Fibroblast of mammary gland (primary cell): ENCODE measurements around the gene ANKRD11.

Experiments used
- DNase-seq: peaks from one replicate; pipeline ENCODE4 v3.0.0-alpha.2; 2010; ENCODE audit warnings: low read depth
- H3K4me3 ChIP-seq: 2 replicates; pipeline ENCODE4 v1.5.1; 2011; ENCODE audit warnings: low read depth, mild to moderate bottlenecking, low read length, moderate library complexity; ENCODE audit not compliant: control insufficient read depth
- TF ChIP-seq, protein P1 (sequence below): conservative IDR thresholded peaks from 2 replicates; pipeline ENCODE4 v1.5.1; 2011; ENCODE audit warnings: low read depth, low read length, inconsistent platforms; ENCODE audit not compliant: control insufficient read depth, insufficient read depth

Gene ANKRD11

GRCh38 chr16:89288966-89289365 is 201.4 kb downstream of the ANKRD11 start:
- DNase-seq = no peak
- TF ChIP-seq, protein P1, sequence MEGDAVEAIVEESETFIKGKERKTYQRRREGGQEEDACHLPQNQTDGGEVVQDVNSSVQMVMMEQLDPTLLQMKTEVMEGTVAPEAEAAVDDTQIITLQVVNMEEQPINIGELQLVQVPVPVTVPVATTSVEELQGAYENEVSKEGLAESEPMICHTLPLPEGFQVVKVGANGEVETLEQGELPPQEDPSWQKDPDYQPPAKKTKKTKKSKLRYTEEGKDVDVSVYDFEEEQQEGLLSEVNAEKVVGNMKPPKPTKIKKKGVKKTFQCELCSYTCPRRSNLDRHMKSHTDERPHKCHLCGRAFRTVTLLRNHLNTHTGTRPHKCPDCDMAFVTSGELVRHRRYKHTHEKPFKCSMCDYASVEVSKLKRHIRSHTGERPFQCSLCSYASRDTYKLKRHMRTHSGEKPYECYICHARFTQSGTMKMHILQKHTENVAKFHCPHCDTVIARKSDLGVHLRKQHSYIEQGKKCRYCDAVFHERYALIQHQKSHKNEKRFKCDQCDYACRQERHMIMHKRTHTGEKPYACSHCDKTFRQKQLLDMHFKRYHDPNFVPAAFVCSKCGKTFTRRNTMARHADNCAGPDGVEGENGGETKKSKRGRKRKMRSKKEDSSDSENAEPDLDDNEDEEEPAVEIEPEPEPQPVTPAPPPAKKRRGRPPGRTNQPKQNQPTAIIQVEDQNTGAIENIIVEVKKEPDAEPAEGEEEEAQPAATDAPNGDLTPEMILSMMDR = no peak
- H3K4me3 ChIP-seq = no peak overlapping the region

DNA sequence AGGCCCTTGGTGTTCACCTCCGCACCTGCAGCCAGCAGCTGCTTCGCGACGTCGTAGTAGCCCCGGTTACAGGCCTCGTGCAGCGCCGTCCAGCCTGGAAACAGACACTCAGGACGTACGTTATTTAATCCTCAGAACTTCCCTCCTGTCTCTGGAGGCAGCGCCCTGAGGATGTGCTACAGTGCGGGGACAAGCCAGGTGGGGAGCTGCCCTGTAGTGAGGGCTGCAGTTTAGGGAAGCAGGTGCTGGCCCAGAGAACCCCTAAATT is 201.8 kb downstream of the ANKRD11 start:
- TF ChIP-seq, protein P1 = no peak
- no peak for DNase-seq
- H3K4me3 ChIP-seq = no peak overlapping the region

DNA sequence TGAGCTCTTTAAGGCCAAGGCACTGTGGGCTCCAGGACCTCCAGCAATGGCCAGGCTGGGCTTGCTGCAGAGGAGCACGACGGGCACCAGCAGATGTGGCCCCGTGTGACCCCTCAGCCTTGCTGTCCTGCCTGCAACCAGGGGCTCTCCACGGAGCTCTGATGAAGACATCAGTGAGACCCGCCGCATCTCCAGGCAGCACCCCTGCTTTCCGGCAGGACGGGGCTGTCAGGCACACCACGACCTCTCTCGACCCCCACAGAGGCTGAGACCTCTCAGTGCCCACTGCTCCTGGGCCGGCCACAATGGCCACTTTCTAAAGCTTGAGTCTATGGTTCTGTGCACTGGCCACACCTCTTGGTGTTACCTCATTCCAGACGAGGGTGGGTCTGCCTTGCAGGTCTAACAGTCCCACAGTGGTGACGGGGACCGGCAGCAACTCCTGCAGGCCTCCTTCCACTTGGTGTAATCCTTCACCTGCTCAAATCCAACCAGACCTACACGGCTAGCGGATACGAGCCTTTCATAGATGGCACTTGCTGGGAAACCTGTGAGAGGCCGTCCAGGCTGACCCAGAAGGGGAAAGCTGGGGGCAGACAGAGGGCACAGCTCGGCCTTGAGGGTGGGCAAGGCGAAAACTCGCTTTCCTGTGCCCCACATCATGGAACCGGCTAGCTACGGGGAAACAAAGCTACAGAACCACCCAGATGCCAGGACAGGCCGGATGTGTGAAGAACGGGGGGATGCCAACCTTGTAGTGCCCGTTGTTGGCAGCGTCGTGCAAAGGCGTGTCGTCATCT is 202.4 kb downstream of the ANKRD11 start:
- TF ChIP-seq, protein P1 = no peak
- no peak for DNase-seq
- no peak overlapping the region for H3K4me3 ChIP-seq

- TF ChIP-seq, protein P1 = no peak
- DNase-seq = no peak
- no peak overlapping the region for H3K4me3 ChIP-seq
These were observed 204.3 kb downstream of the ANKRD11 start for GRCh38 chr16:89286096-89286495.

- H3K4me3 ChIP-seq = no peak overlapping the region
- no peak for DNase-seq
- TF ChIP-seq, protein P1 = no peak
These were observed 205.0 kb downstream of the ANKRD11 start for GRCh38 chr16:89285381-89285780.

DNA sequence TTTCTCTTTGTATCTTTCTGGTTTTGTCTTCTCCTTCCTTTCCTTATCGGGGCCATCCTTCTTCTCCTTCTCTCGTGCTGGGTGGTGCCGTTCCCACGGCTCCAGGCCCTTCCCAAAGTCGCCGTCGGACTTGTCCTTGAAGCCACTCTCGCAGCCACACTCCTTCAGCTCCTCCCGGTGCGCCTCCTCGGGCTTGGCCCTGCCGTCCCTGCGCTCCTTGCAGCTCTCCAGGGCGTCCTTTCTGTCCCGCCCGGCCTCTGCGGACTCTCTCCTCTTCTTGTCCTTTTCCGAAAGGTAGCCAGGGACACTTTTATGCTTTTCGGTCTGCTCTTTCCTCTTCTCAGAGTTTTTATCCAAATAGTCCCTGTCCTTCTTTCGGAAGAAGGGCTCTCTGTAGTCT is 206.9 kb downstream of the ANKRD11 start:
- no peak for DNase-seq
- TF ChIP-seq, protein P1 = no peak
- H3K4me3 ChIP-seq = no peak overlapping the region

DNA sequence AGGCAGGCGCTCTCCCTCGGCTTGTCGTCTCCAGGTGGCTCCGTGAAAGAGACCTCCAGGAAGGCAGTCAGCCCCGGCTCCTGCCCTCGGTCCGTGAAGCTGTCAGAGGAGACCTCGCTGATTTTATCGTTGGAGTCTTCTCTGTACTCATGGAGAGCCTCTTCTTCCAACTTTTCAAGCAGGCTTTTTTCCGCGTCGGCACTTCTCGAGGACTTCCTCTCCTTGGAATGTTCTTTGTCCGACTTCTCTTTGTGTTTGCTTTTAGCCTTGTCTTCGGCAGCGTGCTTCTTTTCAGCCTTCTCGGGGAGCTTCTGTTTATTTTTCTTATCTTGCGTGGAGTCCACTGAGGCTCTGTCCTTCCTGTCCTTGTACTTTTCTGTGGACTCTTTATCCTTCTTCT is 207.8 kb downstream of the ANKRD11 start:
- DNase-seq = no peak
- no peak overlapping the region for H3K4me3 ChIP-seq
- TF ChIP-seq, protein P1 = no peak
